Thyroid gland (tissue), 4 donors: ENCODE results near the gene ANXA3.

Experiments used
- POLR2A ChIP-seq, 2 donors: fragments of 450-650 bp; IDR thresholded peaks; one replicate each; pipeline ENCODE4 v1.6.1; 2017; ENCODE audit warnings: antibody characterized with exemption in 2 of 2, mild to moderate bottlenecking in 2 of 2, moderate library complexity in 1 of 2
- TF ChIP-seq, protein P1 (sequence below), 6 experiments: fragments of 200-600 bp in 3 of 6; fragments of 450-650 bp in 3 of 6; sonication (generic) in 3 of 6; IDR thresholded peaks; one replicate each; pipeline ENCODE4 v1.5.1; 2016 to 2019; ENCODE audit warnings: antibody characterized with exemption in 6 of 6, mild to moderate bottlenecking in 2 of 6, inconsistent platforms in 1 of 6, moderate library complexity in 1 of 6

- TF ChIP-seq, protein P1, sequence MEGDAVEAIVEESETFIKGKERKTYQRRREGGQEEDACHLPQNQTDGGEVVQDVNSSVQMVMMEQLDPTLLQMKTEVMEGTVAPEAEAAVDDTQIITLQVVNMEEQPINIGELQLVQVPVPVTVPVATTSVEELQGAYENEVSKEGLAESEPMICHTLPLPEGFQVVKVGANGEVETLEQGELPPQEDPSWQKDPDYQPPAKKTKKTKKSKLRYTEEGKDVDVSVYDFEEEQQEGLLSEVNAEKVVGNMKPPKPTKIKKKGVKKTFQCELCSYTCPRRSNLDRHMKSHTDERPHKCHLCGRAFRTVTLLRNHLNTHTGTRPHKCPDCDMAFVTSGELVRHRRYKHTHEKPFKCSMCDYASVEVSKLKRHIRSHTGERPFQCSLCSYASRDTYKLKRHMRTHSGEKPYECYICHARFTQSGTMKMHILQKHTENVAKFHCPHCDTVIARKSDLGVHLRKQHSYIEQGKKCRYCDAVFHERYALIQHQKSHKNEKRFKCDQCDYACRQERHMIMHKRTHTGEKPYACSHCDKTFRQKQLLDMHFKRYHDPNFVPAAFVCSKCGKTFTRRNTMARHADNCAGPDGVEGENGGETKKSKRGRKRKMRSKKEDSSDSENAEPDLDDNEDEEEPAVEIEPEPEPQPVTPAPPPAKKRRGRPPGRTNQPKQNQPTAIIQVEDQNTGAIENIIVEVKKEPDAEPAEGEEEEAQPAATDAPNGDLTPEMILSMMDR (IDR thresholded peaks at IDR 0.05): no peak
- TF ChIP-seq POLR2A (IDR thresholded peaks at IDR 0.05): no peak
Measured at GRCh38 chr4:78571804-78572203, 20.2 kb downstream of the ANXA3 start.
